IMR-90 (cell line): ENCODE measurements around the gene HEY2. TPM values are rescaled to one million over a fixed set of nuclear protein-coding genes. Genes with fewer than 3 reads are reported as not detected.

Source experiments
- ATAC-seq: fragments of 200-7000 bp; cut with Tn5 transposase; 2 replicates; pipeline ENCODE4 v1.9.1; 2020; ENCODE audit warnings: low read depth, mild to moderate bottlenecking, moderate library complexity
- BruUV-seq: library from RNA; stranded (reverse); fragments of 400-500 nt; replicated peaks from 2 replicates; lab custom pipeline; 2021; lab: Mats Ljungman, UMichigan
- CTCF ChIA-PET: fragments of 300-600 bp; formaldehyde crosslinking; extraction: SDS; loops from one replicate; lab custom pipeline; 2021; ENCODE audit warnings: antibody characterized with exemption; lab: Yijun Ruan, JAX
- POLR2A ChIA-PET: fragments of 300-600 bp; sonication (Branson Sonifier 250); formaldehyde crosslinking; loops from one replicate; lab custom pipeline; 2022; ENCODE audit warnings: antibody characterized with exemption; ENCODE audit not compliant: unreplicated experiment; lab: Charles Lee
- DNase-seq: peaks from one replicate; pipeline ENCODE4 v3.0.0; 2013
- H2AFZ ChIP-seq: replicated peaks from 2 replicates; pipeline ENCODE3; 2013; ENCODE audit warnings: low read length, mild to moderate bottlenecking; ENCODE audit not compliant: poor library complexity
- H2AK5ac ChIP-seq: 2 replicates; pipeline ENCODE4 v1.6.1; 2013; ENCODE audit warnings: low read depth, low read length, inconsistent platforms
- H2AK9ac ChIP-seq: replicated peaks from 2 replicates; pipeline ENCODE3; 2013; ENCODE audit warnings: mild to moderate bottlenecking, low read depth, low read length, moderate library complexity; ENCODE audit not compliant: poor library complexity
- H2BK120ac ChIP-seq: 2 replicates; pipeline ENCODE4 v1.6.1; 2013; ENCODE audit warnings: low read depth, low read length, inconsistent platforms
- H2BK15ac ChIP-seq: 3 replicates; pipeline ENCODE4 v1.6.1; 2013; ENCODE audit warnings: low read depth, low read length, inconsistent platforms
- H2BK20ac ChIP-seq: 2 replicates; pipeline ENCODE4 v1.6.1; 2013; ENCODE audit warnings: low read depth, mild to moderate bottlenecking, inconsistent platforms, low read length, moderate library complexity
- H2BK5ac ChIP-seq: 2 replicates; pipeline ENCODE4 v1.6.1; 2013; ENCODE audit warnings: mild to moderate bottlenecking, low read depth, low read length, inconsistent platforms; ENCODE audit not compliant: poor library complexity, severe bottlenecking
- H3K14ac ChIP-seq: replicated peaks from 2 replicates; pipeline ENCODE4 v1.6.1; 2013; ENCODE audit warnings: low read depth, low read length, inconsistent platforms
- H3K18ac ChIP-seq: 2 replicates; pipeline ENCODE4 v1.6.1; 2013; ENCODE audit warnings: low read depth, low read length, control low read depth
- H3K23ac ChIP-seq: 2 replicates; pipeline ENCODE4 v1.6.1; 2013; ENCODE audit warnings: low read depth, low read length, inconsistent platforms
- H3K27ac ChIP-seq: 2 replicates; pipeline ENCODE4 v1.5.1; 2013; ENCODE audit warnings: mild to moderate bottlenecking, control low read depth, low read length; ENCODE audit not compliant: insufficient read depth
- H3K27me3 ChIP-seq: 2 replicates; pipeline ENCODE4 v1.6.1; 2013; ENCODE audit warnings: low read length; ENCODE audit not compliant: control insufficient read depth, insufficient read depth
- H3K36me3 ChIP-seq: 2 replicates; pipeline ENCODE4 v1.6.1; 2013; ENCODE audit warnings: low read length, mixed read lengths; ENCODE audit not compliant: control insufficient read depth, insufficient read depth
- H3K4ac ChIP-seq: 2 replicates; pipeline ENCODE4 v1.6.1; 2013; ENCODE audit warnings: low read depth, low read length, inconsistent platforms
- H3K4me1 ChIP-seq: 2 replicates; pipeline ENCODE4 v1.6.1; 2013; ENCODE audit warnings: low read length, mixed read lengths; ENCODE audit not compliant: control insufficient read depth, insufficient read depth
- H3K4me2 ChIP-seq: 2 replicates; pipeline ENCODE4 v1.6.1; 2013; ENCODE audit warnings: low read depth, mild to moderate bottlenecking, control low read depth, low read length, moderate library complexity
- H3K4me3 ChIP-seq: 2 replicates; pipeline ENCODE4 v1.5.1; 2013; ENCODE audit warnings: low read depth, mild to moderate bottlenecking, control low read depth, low read length, moderate library complexity; ENCODE audit not compliant: insufficient read depth
- H3K56ac ChIP-seq: 2 replicates; pipeline ENCODE4 v1.6.1; 2013; ENCODE audit warnings: low read length, inconsistent platforms; ENCODE audit not compliant: insufficient read depth; ENCODE audit errors: extremely low read depth
- H3K79me1 ChIP-seq, 2 experiments: 2 replicates each; pipeline ENCODE4 v1.6.1; 2013; ENCODE audit warnings: low read length in 2 of 2, inconsistent platforms in 1 of 2, low read depth in 1 of 2
- H3K9ac ChIP-seq: 2 replicates; pipeline ENCODE4 v1.6.1; 2013; ENCODE audit warnings: low read depth, low read length, control low read depth
- H3K9me1 ChIP-seq: 2 replicates; pipeline ENCODE4 v1.6.1; 2013; ENCODE audit warnings: low read length, inconsistent platforms; ENCODE audit not compliant: insufficient read depth
- H3K9me3 ChIP-seq: 2 replicates; pipeline ENCODE4 v1.6.1; 2013; ENCODE audit warnings: low read length; ENCODE audit not compliant: control insufficient read depth, insufficient read depth
- H4K20me1 ChIP-seq: 2 replicates; pipeline ENCODE4 v1.6.1; 2013; ENCODE audit warnings: low read length, inconsistent platforms; ENCODE audit not compliant: insufficient read depth
- H4K5ac ChIP-seq: 2 replicates; pipeline ENCODE4 v1.6.1; 2013; ENCODE audit warnings: mild to moderate bottlenecking, low read depth, low read length, control low read depth
- H4K8ac ChIP-seq, 2 experiments: 2 replicates each; pipeline ENCODE4 v1.6.1; 2013; ENCODE audit warnings: low read depth in 2 of 2, low read length in 2 of 2, control low read depth in 1 of 2, inconsistent platforms in 1 of 2
- H4K91ac ChIP-seq: 2 replicates; pipeline ENCODE4 v1.6.1; 2013; ENCODE audit warnings: low read depth, low read length, inconsistent platforms; ENCODE audit not compliant: insufficient read depth
- CTCF ChIP-seq: conservative IDR thresholded peaks from 2 replicates; pipeline ENCODE4 v1.5.1; 2012; ENCODE audit warnings: mild to moderate bottlenecking, low read depth, low read length, improper control_type of control experiment
- FOS ChIP-seq: fragments of 150-350 bp; IDR thresholded peaks from 2 replicates; pipeline ENCODE4 v1.6.1; 2016; ENCODE audit warnings: low read depth, low read length
- MAFK ChIP-seq: IDR thresholded peaks from 2 replicates; pipeline ENCODE4 v1.6.1; 2012; ENCODE audit warnings: low read depth, low read length, improper control_type of control experiment
- MXI1 ChIP-seq: IDR thresholded peaks from 2 replicates; pipeline ENCODE4 v1.6.1; 2012; ENCODE audit warnings: low read depth, mild to moderate bottlenecking, low read length, moderate library complexity, borderline replicate concordance
- POLR2A ChIP-seq: IDR thresholded peaks from 2 replicates; pipeline ENCODE4 v1.6.1; 2012; ENCODE audit warnings: mild to moderate bottlenecking, low read depth, low read length
- RCOR1 ChIP-seq: IDR thresholded peaks from 2 replicates; pipeline ENCODE4 v1.6.1; 2012; ENCODE audit warnings: mild to moderate bottlenecking, low read length, improper control_type of control experiment; ENCODE audit not compliant: insufficient replicate concordance
- RFX5 ChIP-seq: IDR thresholded peaks from 2 replicates; pipeline ENCODE4 v1.8.0; 2012; ENCODE audit warnings: low read depth, mild to moderate bottlenecking, low read length, moderate library complexity
- SMC3 ChIP-seq: fragments of 150-350 bp; IDR thresholded peaks from 2 replicates; pipeline ENCODE4 v1.6.1; 2016; ENCODE audit warnings: low read depth, mild to moderate bottlenecking, antibody characterized with exemption, low read length, moderate library complexity
- USF2 ChIP-seq: fragments of 150-350 bp; IDR thresholded peaks from 2 replicates; pipeline ENCODE4 v1.6.1; 2017; ENCODE audit warnings: mild to moderate bottlenecking, antibody characterized with exemption, low read length, low read depth
- WGBS, 2 experiments: methylation state at CpG; one replicate each; pipeline versions ENCODE4 v1.1.5 to v1.1.7; 2013; ENCODE audit warnings: missing lambda C conversion rate in 2 of 2; ENCODE audit not compliant: insufficient read length in 1 of 2; ENCODE audit errors: extremely low coverage in 2 of 2; 5-methylcytosine and 5-hydroxymethylcytosine counted together
- dilution Hi-C: fragments of 300-500 bp; cut with HindIII; formaldehyde crosslinking; loops from one replicate; pipeline ENCODE4 v1.14.3; 2018; ENCODE audit warnings: low sequenced_read_pairs; ENCODE audit not compliant: unreplicated experiment
- in situ Hi-C: fragments of 300-500 bp; cut with MboI; formaldehyde crosslinking; loops from 3 replicates; pipeline ENCODE4 v1.14.3; 2019; ENCODE audit warnings: low sequenced_read_pairs, inconsistent platforms, mixed read lengths
- intact Hi-C: fragments of 100-400 bp; cut with micrococcal nuclease; formaldehyde crosslinking; loops from 2 replicates; pipeline ENCODE4 v1.10.0; 2022
- polyA plus RNA-seq, 3 experiments: library from polyadenylated mRNA; depleted of rRNA; stranded (reverse); fragments of >200 nt; gene quantifications; 2 replicates each; pipeline ENCODE4 v1.2.3, GENCODE V29; 2012; ENCODE audit warnings: low replicate concordance in 1 of 3
- total RNA-seq: library from RNA; depleted of rRNA; stranded (reverse); fragments of >200 nt; gene quantifications from 2 replicates; pipeline ENCODE4 v1.2.3, GENCODE V29; 2012

HEY2 gene
- total and polyA plus RNA-seq, 2 of the 4 experiments (the other 2 are of a cell fraction): not detected

GRCh38 chr6:125743604-125744003 lies 5.8 kb upstream of the HEY2 start:
- no peak for TF ChIP-seq SMC3
- no peak for TF ChIP-seq MAFK
- TF ChIP-seq RCOR1: no peak
- TF ChIP-seq CTCF: no peak
- TF ChIP-seq RFX5: no peak
- no peak for TF ChIP-seq FOS
- no peak for TF ChIP-seq POLR2A
- no peak for TF ChIP-seq USF2
- no peak for TF ChIP-seq MXI1
- no CpG with 5 or more reads among the region's 2 CpGs for WGBS, 2 experiments
- H4K5ac ChIP-seq: no peak overlapping the region
- no peaks in the 10 kb centered on the region; the same call in 1 of the 2 replicates for H3K9me3 ChIP-seq
- H2BK5ac ChIP-seq: no peak overlapping the region
- intact Hi-C loops: no loop called here
- H2AK5ac ChIP-seq: no peak overlapping the region
- H3K27ac ChIP-seq: no peak overlapping the region
- no peak overlapping the region for H2AK9ac ChIP-seq
- no peaks in the 10 kb centered on the region for H3K9me1 ChIP-seq
- H3K4me3 ChIP-seq: no peak overlapping the region
- H2AFZ ChIP-seq: no peak overlapping the region
- ATAC-seq (no peak), DNase-seq (no peak)
- no peak overlapping the region for H3K9ac ChIP-seq
- H3K4me2 ChIP-seq: no peak overlapping the region
- H3K4ac ChIP-seq: no peak overlapping the region
- ChIA-PET POLR2A (no interaction called here), CTCF (no interaction called here)
- H3K23ac ChIP-seq: no peak overlapping the region
- no peak overlapping the region for H3K18ac ChIP-seq
- dilution Hi-C loops: no loop called here
- no peaks in the 10 kb centered on the region for H3K79me1 ChIP-seq
- no TSS peak for BruUV-seq
- no peak overlapping the region for H2BK15ac ChIP-seq
- no peak overlapping the region for H3K56ac ChIP-seq
- no peak overlapping the region for H2BK20ac ChIP-seq
- peaks cover 41% of the 10 kb centered on the region for H3K27me3 ChIP-seq
- H3K36me3 ChIP-seq: no peaks in the 10 kb centered on the region
- H4K91ac ChIP-seq: no peak overlapping the region
- no peak overlapping the region for H4K8ac ChIP-seq
- peaks cover 7% of the 10 kb centered on the region for H3K4me1 ChIP-seq
- H3K14ac ChIP-seq: no peak overlapping the region
- no peak overlapping the region for H2BK120ac ChIP-seq
- in situ Hi-C loops: no loop called here
- no peaks in the 10 kb centered on the region for H4K20me1 ChIP-seq
